ENCODE measurements around the gene BCL10.

Gene BCL10

GRCh38 chr1:85297855-85298629 lies 21.6 kb upstream of the BCL10 start:
- TF ChIP-seq CTCF (conservative IDR thresholded peaks at IDR 0.05; ENCODE audit: low read depth, low read length) = no peak
- H3K27ac ChIP-seq = no peak overlapping the region
- H3K4me1 ChIP-seq (ENCODE audit: low read depth, poor library complexity, severe bottlenecking) = no peaks in the 10 kb centered on the region
- H3K79me2 ChIP-seq (ENCODE audit: insufficient read depth, low read depth) = no peaks in the 10 kb centered on the region
- H2AFZ ChIP-seq (ENCODE audit: low read depth) = no peak overlapping the region
- no peaks in the 10 kb centered on the region for H3K36me3 ChIP-seq (ENCODE audit: insufficient read depth)
- no peaks in the 10 kb centered on the region for H4K20me1 ChIP-seq (ENCODE audit: insufficient read depth)
- H3K27me3 ChIP-seq (ENCODE audit: insufficient read depth, low read depth) = no peaks in the 10 kb centered on the region
- H3K4me2 ChIP-seq = no peak overlapping the region
- no peak overlapping the region for H3K9ac ChIP-seq
- H3K4me3 ChIP-seq (IDR thresholded peaks at IDR 0.05; ENCODE audit: insufficient read depth, low read depth, low read length) = no peak overlapping the region

- no peaks in the 10 kb centered on the region for H3K79me2 ChIP-seq (ENCODE audit: insufficient read depth, low read depth)
- no peaks in the 10 kb centered on the region for H4K20me1 ChIP-seq (ENCODE audit: insufficient read depth)
- H3K4me1 ChIP-seq (ENCODE audit: low read depth, poor library complexity, severe bottlenecking) = no peaks in the 10 kb centered on the region
- H3K27ac ChIP-seq = no peak overlapping the region
- H3K27me3 ChIP-seq (ENCODE audit: insufficient read depth, low read depth) = no peaks in the 10 kb centered on the region
- H3K36me3 ChIP-seq (ENCODE audit: insufficient read depth) = no peaks in the 10 kb centered on the region
- H2AFZ ChIP-seq (ENCODE audit: low read depth) = no peak overlapping the region
- H3K4me2 ChIP-seq = no peak overlapping the region
- no peak for TF ChIP-seq CTCF (conservative IDR thresholded peaks at IDR 0.05; ENCODE audit: low read depth, low read length)
- H3K4me3 ChIP-seq (IDR thresholded peaks at IDR 0.05; ENCODE audit: insufficient read depth, low read depth, low read length) = no peak overlapping the region
- no peak overlapping the region for H3K9ac ChIP-seq
Observed at GRCh38 chr1:85297538-85297854, 21.1 kb upstream of the BCL10 start.

GRCh38 chr1:85296980-85297379 lies 20.5 kb upstream of the BCL10 start:
- Histone ChIP-seq H3K4me3 (IDR thresholded peaks at IDR 0.05; ENCODE audit: insufficient read depth, low read depth, low read length) (no peak overlapping the region), H3K9ac (no peak overlapping the region), H3K36me3 (ENCODE audit: insufficient read depth) (no peaks in the 10 kb centered on the region), H3K27me3 (ENCODE audit: insufficient read depth, low read depth) (no peaks in the 10 kb centered on the region), H3K4me2 (no peak overlapping the region), H3K79me2 (ENCODE audit: insufficient read depth, low read depth) (no peaks in the 10 kb centered on the region), H2AFZ (ENCODE audit: low read depth) (no peak overlapping the region), H3K27ac (no peak overlapping the region), H3K4me1 (ENCODE audit: low read depth, poor library complexity, severe bottlenecking) (no peaks in the 10 kb centered on the region), H4K20me1 (ENCODE audit: insufficient read depth) (no peaks in the 10 kb centered on the region)
- no peak for TF ChIP-seq CTCF (conservative IDR thresholded peaks at IDR 0.05; ENCODE audit: low read depth, low read length)

GRCh38 chr1:85295654-85296053 lies 19.2 kb upstream of the BCL10 start:
- H4K20me1 ChIP-seq (ENCODE audit: insufficient read depth) = no peaks in the 10 kb centered on the region
- H2AFZ ChIP-seq (ENCODE audit: low read depth) = no peak overlapping the region
- no peaks in the 10 kb centered on the region for H3K4me1 ChIP-seq (ENCODE audit: low read depth, poor library complexity, severe bottlenecking)
- no peaks in the 10 kb centered on the region for H3K79me2 ChIP-seq (ENCODE audit: insufficient read depth, low read depth)
- TF ChIP-seq CTCF (conservative IDR thresholded peaks at IDR 0.05; ENCODE audit: low read depth, low read length) = no peak
- no peak overlapping the region for H3K4me2 ChIP-seq
- H3K9ac ChIP-seq = no peak overlapping the region
- H3K36me3 ChIP-seq (ENCODE audit: insufficient read depth) = no peaks in the 10 kb centered on the region
- no peak overlapping the region for H3K4me3 ChIP-seq (IDR thresholded peaks at IDR 0.05; ENCODE audit: insufficient read depth, low read depth, low read length)
- no peaks in the 10 kb centered on the region for H3K27me3 ChIP-seq (ENCODE audit: insufficient read depth, low read depth)
- no peak overlapping the region for H3K27ac ChIP-seq

Measured in KMS-11 (cell line).